DND-41 (cell line): ENCODE data around the gene TCF12.

ENCODE experiments used
- EZH2 ChIP-seq: IDR thresholded peaks from 3 replicates; pipeline ENCODE4 v1.6.1; 2012; ENCODE audit warnings: borderline replicate concordance, low read depth, mild to moderate bottlenecking, moderate library complexity, low read length, inconsistent platforms; ENCODE audit not compliant: severe bottlenecking
- TF ChIP-seq, protein P1 (sequence below): IDR thresholded peaks from 2 replicates; pipeline ENCODE4 v1.5.1; 2012; ENCODE audit warnings: borderline replicate concordance, low read length, moderate library complexity, mild to moderate bottlenecking; ENCODE audit not compliant: poor library complexity, severe bottlenecking; ENCODE audit errors: extremely low read depth

DNA sequence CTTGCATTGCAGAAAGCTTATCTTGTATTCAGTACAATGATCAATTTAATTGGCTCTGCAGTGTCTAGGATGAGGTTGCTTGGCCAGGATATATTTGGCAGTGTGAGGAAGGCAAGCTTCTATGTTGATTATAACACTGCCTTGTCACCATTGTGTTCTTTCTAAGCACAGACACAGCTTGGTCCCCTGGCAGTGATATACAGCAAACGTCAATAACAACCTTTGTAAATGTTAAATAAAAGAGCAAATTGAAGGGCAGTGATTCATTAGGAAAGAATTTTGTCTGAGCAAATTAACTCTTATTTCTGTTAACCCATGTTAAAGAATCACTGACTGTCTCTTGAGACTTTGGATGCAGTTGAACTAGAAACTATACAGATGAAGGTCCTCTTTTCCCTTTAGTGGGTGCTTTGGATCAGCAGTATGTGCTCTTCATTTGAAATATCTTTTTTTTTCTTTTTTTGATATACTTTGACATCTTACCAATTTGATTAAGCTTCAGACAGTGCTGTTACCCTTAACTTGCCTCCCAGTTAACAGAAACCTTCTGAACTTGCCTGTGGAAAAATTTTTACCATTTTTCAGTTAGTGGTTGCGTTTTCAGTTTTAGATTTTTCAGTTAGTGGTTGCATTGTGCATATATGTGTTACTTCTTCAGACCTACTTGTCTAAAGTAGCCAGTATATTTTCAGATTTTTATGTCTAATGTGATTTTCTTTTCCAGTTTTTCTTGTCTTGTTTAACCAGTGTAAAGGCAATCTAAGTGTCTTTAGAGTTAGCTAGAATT, 199.8 kb downstream of the TCF12 start:
- TF ChIP-seq, protein P1, sequence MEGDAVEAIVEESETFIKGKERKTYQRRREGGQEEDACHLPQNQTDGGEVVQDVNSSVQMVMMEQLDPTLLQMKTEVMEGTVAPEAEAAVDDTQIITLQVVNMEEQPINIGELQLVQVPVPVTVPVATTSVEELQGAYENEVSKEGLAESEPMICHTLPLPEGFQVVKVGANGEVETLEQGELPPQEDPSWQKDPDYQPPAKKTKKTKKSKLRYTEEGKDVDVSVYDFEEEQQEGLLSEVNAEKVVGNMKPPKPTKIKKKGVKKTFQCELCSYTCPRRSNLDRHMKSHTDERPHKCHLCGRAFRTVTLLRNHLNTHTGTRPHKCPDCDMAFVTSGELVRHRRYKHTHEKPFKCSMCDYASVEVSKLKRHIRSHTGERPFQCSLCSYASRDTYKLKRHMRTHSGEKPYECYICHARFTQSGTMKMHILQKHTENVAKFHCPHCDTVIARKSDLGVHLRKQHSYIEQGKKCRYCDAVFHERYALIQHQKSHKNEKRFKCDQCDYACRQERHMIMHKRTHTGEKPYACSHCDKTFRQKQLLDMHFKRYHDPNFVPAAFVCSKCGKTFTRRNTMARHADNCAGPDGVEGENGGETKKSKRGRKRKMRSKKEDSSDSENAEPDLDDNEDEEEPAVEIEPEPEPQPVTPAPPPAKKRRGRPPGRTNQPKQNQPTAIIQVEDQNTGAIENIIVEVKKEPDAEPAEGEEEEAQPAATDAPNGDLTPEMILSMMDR = no peak
- no peak for TF ChIP-seq EZH2
